ENCODE results near the gene LUC7L3.
"Not testable (repeated sequence)": the region's sequence is repeated elsewhere in the genome, so short reads cannot be mapped to it uniquely, and the experiment has no call there.

LUC7L3 gene

DNA sequence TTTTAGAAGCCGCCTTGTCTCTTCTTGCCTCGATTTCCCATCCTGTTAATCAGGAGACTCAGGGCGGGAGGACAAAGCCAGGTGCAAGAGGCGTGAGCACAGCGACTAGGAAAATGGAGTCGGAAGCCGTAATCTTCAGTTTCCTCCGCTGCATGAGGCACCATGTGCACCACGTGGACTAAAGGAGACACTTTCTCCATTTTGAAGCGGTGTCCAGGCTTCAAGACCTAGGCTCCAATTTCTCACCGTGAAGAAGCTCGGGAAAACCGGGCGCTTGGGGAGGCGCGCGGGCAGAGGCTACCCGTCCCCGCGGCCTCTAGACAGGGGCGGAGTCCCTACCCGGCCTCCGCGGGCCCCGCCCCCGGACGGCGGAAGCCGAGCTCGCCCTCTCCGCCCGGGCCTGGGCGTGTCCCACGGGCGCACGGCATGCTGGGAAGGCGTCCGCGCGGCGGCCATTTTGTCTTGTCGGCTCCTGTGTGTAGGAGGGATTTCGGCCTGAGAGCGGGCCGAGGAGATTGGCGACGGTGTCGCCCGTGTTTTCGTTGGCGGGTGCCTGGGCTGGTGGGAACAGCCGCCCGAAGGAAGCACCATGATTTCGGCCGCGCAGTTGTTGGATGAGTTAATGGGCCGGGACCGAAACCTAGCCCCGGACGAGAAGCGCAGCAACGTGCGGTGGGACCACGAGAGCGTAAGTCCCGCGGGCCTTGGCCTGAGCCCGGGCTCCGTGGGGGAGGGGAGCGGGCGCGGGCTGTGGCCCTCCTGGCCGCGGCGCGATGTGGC, at the start of gene LUC7L3:
TSS of gene LUC7L3 (plus strand) at position 460 of the 780 bp plus-strand sequence. CDS start at position 590, 130 bp downstream.
- peak; percentile 90 to 96 for ATAC-seq

DNA sequence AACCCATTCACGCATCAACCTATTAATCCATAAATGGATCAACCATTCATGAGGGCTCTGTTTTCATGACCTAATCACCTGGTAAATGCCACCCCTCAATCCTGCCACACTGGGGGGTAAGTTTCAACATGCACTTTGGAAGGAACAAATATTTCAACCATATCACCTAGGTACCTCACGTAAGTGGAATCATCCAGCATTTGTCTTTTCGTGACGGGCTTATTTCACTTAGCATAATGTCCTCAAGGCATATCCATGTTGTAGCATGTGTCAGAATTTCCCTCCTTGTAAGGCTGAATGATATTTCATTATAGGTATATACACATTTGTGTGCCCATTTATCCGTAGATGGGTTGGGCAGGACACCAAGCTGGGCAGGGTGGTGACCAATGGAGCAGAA, 47.3 kb upstream of the LUC7L3 start:
- no peak for ATAC-seq

GRCh38 chr17:50672831-50673551, 46.4 kb upstream of the LUC7L3 start:
- no peak for ATAC-seq

DNA sequence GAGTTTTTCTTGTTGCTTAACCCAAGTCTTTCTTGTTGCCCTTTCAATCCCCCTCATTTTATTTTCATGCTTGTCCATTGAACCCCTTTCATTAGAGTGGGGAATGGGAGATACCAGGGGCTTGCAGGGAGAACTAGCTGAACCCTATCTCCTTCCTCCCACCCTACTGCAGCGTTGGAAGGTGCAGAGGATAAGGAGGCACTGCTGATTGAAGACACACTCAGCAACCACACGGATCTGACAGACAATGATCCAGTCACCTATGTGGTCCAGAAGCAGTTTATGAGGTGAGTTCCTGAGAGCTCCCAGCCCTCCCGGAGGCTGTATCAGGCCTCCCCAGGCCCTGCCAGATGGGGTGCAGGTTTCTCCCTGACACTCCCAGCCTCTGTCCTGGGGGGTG, 44.2 kb upstream of the LUC7L3 start:
- no peak for ATAC-seq

- ATAC-seq = no peak
Measured at GRCh38 chr17:50675627-50676026, 43.8 kb upstream of the LUC7L3 start.

DNA sequence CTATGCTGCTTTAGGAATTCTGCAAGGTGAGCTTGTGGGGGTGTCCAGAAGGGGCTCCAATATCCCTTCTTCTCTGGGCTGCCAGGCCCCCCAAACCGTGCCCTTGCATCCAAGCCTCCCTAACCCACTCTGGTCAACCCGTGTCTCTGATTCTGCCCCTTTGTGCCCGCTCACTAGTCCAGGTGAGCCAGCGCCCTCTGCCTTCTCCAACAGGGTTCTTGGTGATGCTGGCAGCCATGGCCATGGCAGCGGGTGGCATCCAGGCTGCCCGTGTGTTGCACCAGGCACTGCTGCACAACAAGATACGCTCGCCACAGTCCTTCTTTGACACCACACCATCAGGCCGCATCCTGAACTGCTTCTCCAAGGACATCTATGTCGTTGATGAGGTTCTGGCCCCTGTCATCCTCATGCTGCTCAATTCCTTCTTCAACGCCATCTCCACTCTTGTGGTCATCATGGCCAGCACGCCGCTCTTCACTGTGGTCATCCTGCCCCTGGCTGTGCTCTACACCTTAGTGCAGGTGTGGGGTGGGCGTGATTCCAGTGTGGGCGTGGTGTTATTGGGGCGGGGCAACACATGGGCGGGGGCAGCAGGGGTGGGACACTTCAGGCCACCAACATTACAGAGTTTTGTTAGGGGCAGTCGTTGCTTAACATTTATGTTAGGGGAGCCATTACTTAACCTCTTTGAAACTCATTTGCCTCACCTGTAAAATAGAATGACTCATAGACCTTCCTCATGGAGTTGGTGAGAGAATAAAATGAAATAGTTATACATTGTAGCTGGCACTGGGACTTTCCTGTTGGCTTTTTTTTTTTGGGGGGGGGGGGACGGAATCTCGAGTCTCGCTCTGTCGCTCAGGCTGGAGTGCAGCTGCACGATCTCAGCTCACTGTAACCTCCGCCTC, 43.1 kb upstream of the LUC7L3 start:
- no peak for ATAC-seq

GRCh38 chr17:50677851-50678375, 41.5 kb upstream of the LUC7L3 start:
- ATAC-seq = no peak

GRCh38 chr17:50679008-50679544, 40.3 kb upstream of the LUC7L3 start:
- no peak for ATAC-seq

GRCh38 chr17:50680126-50680525, 39.3 kb upstream of the LUC7L3 start:
- no peak for ATAC-seq

DNA sequence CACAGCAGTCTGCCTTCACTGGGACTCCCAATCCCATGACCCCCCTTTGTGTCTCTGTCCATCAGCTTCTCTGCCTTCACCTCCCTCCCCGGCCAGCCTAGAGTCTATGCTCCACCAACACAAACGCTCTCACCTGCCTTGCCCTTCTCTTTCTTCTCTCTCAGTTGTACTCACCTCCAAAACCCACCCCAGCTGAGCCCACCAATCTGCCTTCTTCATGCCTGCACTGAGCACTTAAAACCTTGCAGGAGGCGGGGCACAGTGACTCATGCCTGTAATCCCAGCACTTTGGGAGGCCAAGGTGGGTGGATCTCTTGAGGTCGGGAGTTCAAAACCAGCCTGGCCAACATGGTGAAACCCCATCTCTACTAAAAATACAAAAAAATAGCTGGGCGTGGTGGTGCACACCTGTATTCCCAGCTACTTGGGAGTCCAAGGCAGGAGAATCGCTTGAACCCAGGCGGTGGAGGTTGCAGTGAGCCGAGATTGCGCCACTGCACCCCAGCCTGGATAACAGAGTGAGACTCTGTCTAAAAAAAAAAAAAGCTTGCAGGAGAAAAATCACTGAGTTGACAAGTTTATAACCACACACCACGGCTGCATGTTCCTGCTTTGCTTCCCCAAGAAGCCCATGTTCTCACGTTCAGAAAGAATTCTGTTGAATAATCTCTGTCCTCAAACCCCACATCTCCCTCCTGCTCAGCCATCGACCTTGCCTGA, 38.7 kb upstream of the LUC7L3 start:
- ATAC-seq = not testable (repeated sequence)

DNA sequence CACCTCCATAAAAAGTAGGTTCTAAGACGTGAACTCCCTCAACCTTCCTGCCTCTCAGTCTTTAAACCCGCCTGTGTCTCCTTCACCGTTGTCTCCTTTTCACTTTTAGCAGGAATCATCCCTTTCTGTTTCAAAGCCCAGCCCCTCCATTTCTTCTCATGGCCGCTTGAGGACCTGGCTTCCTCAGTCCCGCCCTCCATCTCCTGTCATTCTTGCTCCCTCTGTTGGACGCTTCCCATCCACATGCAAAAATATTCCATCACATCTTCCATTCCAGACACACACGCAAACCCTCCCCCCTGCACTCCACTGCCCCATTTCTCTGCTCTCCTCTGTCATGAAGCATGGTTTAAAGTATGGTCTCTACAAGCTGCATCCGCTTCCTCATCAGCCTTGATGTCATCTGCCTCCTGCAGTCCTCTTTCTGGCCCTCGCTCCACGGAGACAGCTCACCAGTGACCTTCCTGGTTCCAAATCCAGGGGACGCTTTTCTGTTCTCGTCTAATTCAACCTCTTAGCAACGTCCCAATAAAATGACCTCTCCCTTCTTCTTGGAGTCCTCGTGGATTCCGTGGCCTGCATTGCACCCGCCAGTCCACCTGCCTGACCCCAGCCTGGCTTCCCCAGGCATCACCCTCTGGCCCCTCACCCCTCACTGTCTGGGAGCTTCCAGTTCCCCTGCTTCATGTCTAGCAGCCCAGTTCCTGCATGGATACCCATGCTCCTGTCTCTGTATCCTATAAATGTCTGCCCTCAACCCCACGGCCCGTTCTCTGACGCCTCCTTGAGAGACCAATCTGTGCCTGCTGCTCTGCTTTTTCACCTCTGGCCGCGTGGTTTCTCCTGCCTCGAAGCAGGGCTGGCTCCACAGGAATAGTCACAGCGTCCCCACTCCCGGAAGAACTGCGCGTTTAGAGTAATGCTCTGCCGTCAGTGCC, 37.9 kb upstream of the LUC7L3 start:
- ATAC-seq = no peak

GRCh38 chr17:50682441-50682840, 37.0 kb upstream of the LUC7L3 start:
- ATAC-seq = no peak

DNA sequence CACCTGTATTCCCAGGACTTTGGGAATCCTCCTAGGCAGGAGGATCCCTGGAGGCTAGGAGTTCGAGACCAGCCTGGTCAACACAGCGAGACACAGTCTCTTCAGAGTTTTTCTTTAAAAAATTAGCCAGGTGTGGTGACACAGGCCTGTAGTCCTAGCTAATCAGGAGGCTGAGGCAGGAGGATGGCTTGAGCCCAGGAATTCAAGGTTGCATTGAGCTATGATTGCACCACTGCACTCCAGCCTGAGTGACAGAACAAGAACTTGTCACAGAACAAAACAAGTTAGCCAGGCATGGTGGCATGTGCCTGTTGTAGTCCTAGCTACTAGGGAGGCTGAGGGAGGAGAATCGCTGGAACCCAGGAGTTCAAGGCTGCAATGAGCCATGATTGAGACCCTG, 36.5 kb upstream of the LUC7L3 start:
- ATAC-seq = no peak

- no peak for ATAC-seq
Measured at GRCh38 chr17:50683434-50684287, 35.7 kb upstream of the LUC7L3 start.

DNA sequence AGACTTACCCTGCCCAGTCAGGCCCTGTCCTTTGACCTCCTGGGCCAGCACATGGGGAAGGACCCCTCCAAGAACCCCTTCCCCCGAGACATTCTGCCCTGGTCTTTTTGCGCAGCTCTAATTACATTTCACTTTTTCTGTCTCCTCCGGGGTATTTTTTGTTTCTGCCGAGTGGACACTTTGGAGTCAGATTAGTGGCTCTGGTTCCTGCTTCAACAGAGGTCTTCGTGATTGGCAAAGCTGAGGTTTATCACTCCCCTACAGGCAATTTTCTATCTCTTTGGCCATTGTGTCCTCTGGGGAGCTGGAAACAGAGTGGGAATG, 35.2 kb upstream of the LUC7L3 start:
- ATAC-seq = no peak

DNA sequence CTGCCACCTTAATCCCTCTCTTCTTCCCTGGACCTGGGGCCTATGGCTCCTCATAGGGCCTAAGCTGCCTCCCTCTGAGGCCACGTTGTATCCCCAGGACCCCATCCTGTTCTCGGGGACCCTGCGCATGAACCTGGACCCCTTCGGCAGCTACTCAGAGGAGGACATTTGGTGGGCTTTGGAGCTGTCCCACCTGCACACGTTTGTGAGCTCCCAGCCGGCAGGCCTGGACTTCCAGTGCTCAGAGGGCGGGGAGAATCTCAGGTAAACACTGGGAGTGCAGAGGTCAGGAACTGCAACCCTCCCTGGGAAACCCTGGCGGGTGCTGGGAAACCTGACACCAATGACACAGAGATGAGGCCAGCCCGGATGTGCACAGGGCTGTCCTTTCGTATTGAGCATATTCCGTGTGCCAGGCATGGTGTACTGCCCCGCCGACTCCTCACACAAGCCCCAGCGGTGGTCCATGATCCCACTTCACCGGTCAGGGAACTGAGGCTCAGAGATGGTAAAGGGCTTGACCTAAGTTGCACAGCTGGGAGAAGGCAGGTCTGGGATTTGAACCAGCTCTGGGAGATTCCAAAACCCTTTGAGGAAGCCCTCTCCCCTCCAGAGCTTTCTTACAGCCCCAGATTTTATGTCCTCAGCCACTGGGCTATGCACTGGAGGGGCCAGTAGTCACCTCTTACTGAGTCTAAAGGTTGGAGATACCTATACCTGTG, 34.6 kb upstream of the LUC7L3 start:
- no peak for ATAC-seq

GRCh38 chr17:50685334-50685665, 34.1 kb upstream of the LUC7L3 start:
- ATAC-seq = no peak

DNA sequence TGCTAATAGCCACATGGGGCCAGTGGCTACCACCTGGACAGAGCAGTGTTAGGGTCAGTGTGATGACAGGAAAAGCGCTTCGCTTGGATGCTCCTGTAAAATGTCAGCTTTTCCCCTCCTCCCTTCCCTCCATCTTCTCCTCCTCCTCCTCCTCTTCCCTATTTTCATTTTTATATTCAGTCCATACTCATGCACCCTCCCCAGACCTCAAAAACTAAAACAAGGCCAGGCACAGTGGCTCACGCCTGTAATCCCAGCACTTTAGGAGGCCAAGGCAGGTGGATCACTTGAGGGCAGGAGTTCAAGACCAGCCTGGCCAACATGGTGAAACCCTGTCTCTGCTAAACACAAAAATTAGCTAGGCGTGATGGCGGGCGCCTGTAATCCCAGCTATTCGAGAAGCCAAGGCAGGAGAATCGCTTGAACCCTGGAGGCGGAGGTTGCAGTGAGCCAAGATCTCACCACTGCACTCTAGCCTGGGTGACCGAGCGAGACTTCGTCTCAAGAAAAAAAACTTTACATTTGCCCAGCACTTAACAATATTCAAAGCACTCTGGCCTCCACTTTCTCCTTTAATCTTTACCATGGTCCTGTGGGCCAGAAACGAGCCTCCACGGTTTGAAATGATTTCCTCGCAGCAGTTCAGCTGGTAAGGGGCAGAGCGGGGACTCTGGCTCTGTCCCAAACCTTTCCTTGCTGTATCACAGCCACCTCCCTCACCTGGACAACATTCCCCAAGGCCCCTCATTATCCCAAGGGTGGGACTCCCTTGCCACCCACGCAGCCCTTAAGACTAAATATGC, 33.5 kb upstream of the LUC7L3 start:
- ATAC-seq = no peak
